A673 (cell line): ENCODE data around the gene TULP3. TPM values are rescaled to one million over a fixed set of nuclear protein-coding genes. Genes with fewer than 3 reads are reported as not detected.

ENCODE experiments used
- BruUV-seq: library from RNA; stranded (reverse); fragments of 400-500 nt; replicated peaks from 2 replicates; lab custom pipeline; 2021; lab: Mats Ljungman, UMichigan
- CTCF ChIA-PET: fragments of 300-600 bp; sonication (Branson Sonifier 250); formaldehyde crosslinking; loops from one replicate; lab custom pipeline; 2022; ENCODE audit warnings: antibody characterized with exemption; lab: Charles Lee
- POLR2A ChIA-PET: fragments of 300-600 bp; sonication (Branson Sonifier 250); formaldehyde crosslinking; loops from one replicate; lab custom pipeline; 2022; ENCODE audit warnings: antibody characterized with exemption; ENCODE audit not compliant: low non-redundant PET; lab: Charles Lee
- DNase-seq: peaks from one replicate; pipeline ENCODE4 v3.0.0-alpha.2; 2015; ENCODE audit warnings: low spot score
- H3K27ac ChIP-seq: fragments of 200-600 bp; sonication (generic); 2 replicates; pipeline ENCODE4 v1.5.1; 2016; ENCODE audit warnings: mixed run types, low read depth, mild to moderate bottlenecking, mixed read lengths, antibody characterized with exemption, low read length; ENCODE audit not compliant: poor library complexity, severe bottlenecking
- H3K27me3 ChIP-seq: fragments of 200-600 bp; sonication (generic); replicated peaks from 2 replicates; pipeline ENCODE4 v1.6.1; 2017; ENCODE audit warnings: mixed run types, low read depth, mild to moderate bottlenecking, mixed read lengths, antibody characterized with exemption, low read length; ENCODE audit not compliant: insufficient read depth, poor library complexity
- H3K36me3 ChIP-seq: fragments of 200-600 bp; sonication (generic); 2 replicates; pipeline ENCODE4 v1.6.1; 2016; ENCODE audit warnings: mixed run types, mild to moderate bottlenecking, mixed read lengths, antibody characterized with exemption, low read length; ENCODE audit not compliant: insufficient read depth, poor library complexity, severe bottlenecking
- H3K4me1 ChIP-seq: fragments of 200-600 bp; sonication (generic); 2 replicates; pipeline ENCODE4 v1.6.1; 2017; ENCODE audit warnings: mixed run types, mild to moderate bottlenecking, mixed read lengths, antibody characterized with exemption, low read length; ENCODE audit not compliant: insufficient read depth, poor library complexity, severe bottlenecking
- H3K4me3 ChIP-seq: fragments of 200-600 bp; sonication (generic); 2 replicates; pipeline ENCODE4 v1.5.1; 2016; ENCODE audit warnings: low read depth, mixed run types, mild to moderate bottlenecking, mixed read lengths, low read length; ENCODE audit not compliant: poor library complexity, severe bottlenecking
- H3K9me3 ChIP-seq: fragments of 200-600 bp; sonication (generic); 2 replicates; pipeline ENCODE4 v1.6.1; 2016; ENCODE audit warnings: mixed run types, low read depth, mild to moderate bottlenecking, mixed read lengths, antibody characterized with exemption, low read length; ENCODE audit not compliant: poor library complexity, severe bottlenecking
- EZH2 ChIP-seq: fragments of 200-600 bp; sonication (generic); IDR thresholded peaks from 2 replicates; pipeline ENCODE4 v1.6.1; 2017; ENCODE audit warnings: borderline replicate concordance, low read depth, mild to moderate bottlenecking, mixed read lengths, antibody characterized with exemption, low read length; ENCODE audit not compliant: poor library complexity, severe bottlenecking
- intact Hi-C: fragments of 100-400 bp; cut with micrococcal nuclease; formaldehyde crosslinking; loops from one replicate; pipeline ENCODE4 v1.10.0; 2022; ENCODE audit not compliant: unreplicated experiment
- total RNA-seq: library from RNA; stranded (reverse); gene quantifications from 2 replicates; pipeline ENCODE4 v1.2.3, GENCODE V29; 2021
- TF ChIP-seq, protein P1 (sequence below): fragments of 300-800, 200-600 bp; sonication (generic); conservative IDR thresholded peaks from 2 replicates; pipeline ENCODE4 v1.5.1; 2017; ENCODE audit warnings: low read depth, mild to moderate bottlenecking, antibody characterized with exemption, low read length, moderate library complexity, mixed read lengths

TULP3 gene
- total RNA-seq, 1 experiment from 2014 or later, result 48.1 TPM

GRCh38 chr12:2982361-2982760 lies 91.7 kb downstream of the TULP3 start:
- no peaks in the 10 kb centered on the region for H3K9me3 ChIP-seq
- no peak overlapping the region for H3K27ac ChIP-seq
- no peaks in the 10 kb centered on the region for H3K36me3 ChIP-seq
- no peak overlapping the region for H3K4me3 ChIP-seq
- ChIA-PET CTCF (no interaction called here), POLR2A (no interaction called here)
- intact Hi-C loops, result no loop called here
- no peaks in the 10 kb centered on the region for H3K4me1 ChIP-seq
- no peak for TF ChIP-seq EZH2
- TF ChIP-seq, protein P1, sequence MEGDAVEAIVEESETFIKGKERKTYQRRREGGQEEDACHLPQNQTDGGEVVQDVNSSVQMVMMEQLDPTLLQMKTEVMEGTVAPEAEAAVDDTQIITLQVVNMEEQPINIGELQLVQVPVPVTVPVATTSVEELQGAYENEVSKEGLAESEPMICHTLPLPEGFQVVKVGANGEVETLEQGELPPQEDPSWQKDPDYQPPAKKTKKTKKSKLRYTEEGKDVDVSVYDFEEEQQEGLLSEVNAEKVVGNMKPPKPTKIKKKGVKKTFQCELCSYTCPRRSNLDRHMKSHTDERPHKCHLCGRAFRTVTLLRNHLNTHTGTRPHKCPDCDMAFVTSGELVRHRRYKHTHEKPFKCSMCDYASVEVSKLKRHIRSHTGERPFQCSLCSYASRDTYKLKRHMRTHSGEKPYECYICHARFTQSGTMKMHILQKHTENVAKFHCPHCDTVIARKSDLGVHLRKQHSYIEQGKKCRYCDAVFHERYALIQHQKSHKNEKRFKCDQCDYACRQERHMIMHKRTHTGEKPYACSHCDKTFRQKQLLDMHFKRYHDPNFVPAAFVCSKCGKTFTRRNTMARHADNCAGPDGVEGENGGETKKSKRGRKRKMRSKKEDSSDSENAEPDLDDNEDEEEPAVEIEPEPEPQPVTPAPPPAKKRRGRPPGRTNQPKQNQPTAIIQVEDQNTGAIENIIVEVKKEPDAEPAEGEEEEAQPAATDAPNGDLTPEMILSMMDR, result no peak
- no peak for DNase-seq
- BruUV-seq, result no TSS peak
- H3K27me3 ChIP-seq, result no peaks in the 10 kb centered on the region

GRCh38 chr12:2984249-2984648 lies 93.6 kb downstream of the TULP3 start:
- Histone ChIP-seq H3K4me1 (no peaks in the 10 kb centered on the region), H3K9me3 (no peaks in the 10 kb centered on the region), H3K27ac (no peak overlapping the region), H3K4me3 (no peak overlapping the region), H3K27me3 (no peaks in the 10 kb centered on the region), H3K36me3 (no peaks in the 10 kb centered on the region)
- no peak for DNase-seq
- POLR2A ChIA-PET, result no interaction called here
- intact Hi-C loops, result no loop called here
- no peak for TF ChIP-seq EZH2
- TF ChIP-seq, protein P1, result no peak
- BruUV-seq, result no TSS peak
- CTCF ChIA-PET, result no interaction called here

DNA sequence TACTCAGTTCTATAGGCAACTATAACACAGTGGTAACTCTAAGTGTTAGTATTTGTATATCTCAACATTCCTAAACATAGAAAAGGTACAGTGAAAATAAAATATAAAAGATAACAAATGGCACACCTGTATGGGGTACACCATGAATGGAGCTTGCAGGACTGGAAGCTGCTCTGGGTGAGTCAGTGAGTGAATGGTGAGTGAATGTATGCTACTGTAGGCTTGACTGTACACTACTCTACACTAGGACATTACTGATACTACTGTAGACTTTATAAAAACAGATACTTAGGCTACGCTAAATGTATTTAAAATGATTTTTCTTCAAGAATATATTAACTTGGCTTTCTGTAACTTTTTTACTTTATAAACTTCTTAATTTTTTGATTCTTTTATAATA lies 94.0 kb downstream of the TULP3 start:
- H3K4me3 ChIP-seq, result no peak overlapping the region
- no peak for DNase-seq
- POLR2A ChIA-PET, result no interaction called here
- H3K27ac ChIP-seq, result no peak overlapping the region
- intact Hi-C loops, result no loop called here
- no TSS peak for BruUV-seq
- H3K27me3 ChIP-seq, result no peaks in the 10 kb centered on the region
- H3K9me3 ChIP-seq, result peaks cover 2% of the 10 kb centered on the region
- H3K4me1 ChIP-seq, result no peaks in the 10 kb centered on the region
- TF ChIP-seq EZH2, result no peak
- TF ChIP-seq, protein P1, result no peak
- CTCF ChIA-PET, result no interaction called here
- no peaks in the 10 kb centered on the region for H3K36me3 ChIP-seq
